ENCODE results near the gene DAB2.

DNA sequence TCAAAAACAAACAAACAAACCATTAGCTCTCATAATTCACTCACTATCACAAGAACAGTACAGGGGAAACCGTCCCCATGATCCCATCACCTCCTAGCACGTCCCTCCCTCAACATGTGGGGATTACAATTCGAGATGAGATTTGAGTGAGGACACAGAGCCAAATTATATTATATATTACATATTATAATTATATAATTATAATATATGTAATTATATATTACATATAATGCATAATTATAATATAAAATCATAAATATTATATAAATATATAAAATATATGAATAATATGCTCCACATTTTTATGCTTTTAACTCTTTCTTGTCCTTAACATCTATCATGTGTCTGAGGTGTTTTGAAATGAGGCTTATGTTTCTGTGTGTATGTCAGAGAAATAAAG is 57.1 kb downstream of the DAB2 start:
- TF ChIP-seq, protein P1, sequence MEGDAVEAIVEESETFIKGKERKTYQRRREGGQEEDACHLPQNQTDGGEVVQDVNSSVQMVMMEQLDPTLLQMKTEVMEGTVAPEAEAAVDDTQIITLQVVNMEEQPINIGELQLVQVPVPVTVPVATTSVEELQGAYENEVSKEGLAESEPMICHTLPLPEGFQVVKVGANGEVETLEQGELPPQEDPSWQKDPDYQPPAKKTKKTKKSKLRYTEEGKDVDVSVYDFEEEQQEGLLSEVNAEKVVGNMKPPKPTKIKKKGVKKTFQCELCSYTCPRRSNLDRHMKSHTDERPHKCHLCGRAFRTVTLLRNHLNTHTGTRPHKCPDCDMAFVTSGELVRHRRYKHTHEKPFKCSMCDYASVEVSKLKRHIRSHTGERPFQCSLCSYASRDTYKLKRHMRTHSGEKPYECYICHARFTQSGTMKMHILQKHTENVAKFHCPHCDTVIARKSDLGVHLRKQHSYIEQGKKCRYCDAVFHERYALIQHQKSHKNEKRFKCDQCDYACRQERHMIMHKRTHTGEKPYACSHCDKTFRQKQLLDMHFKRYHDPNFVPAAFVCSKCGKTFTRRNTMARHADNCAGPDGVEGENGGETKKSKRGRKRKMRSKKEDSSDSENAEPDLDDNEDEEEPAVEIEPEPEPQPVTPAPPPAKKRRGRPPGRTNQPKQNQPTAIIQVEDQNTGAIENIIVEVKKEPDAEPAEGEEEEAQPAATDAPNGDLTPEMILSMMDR (IDR thresholded peaks at IDR 0.05): no peak
- no peak for TF ChIP-seq POLR2A (IDR thresholded peaks at IDR 0.05)

Data from Peyer's patch (tissue), 4 donors.